Osteoblast (primary cell): ENCODE data around the gene TENM4. TPM values are rescaled to one million over a fixed set of nuclear protein-coding genes. Genes with fewer than 3 reads are reported as not detected.
"Not testable (repeated sequence)": the region's sequence is repeated elsewhere in the genome, so short reads cannot be mapped to it uniquely, and the experiment has no call there.

ENCODE experiments used
- DNase-seq: peaks from one replicate; pipeline ENCODE4 v3.0.0; 2011; ENCODE audit warnings: low spot score, mixed read lengths; ENCODE audit not compliant: insufficient read length; ENCODE audit errors: missing footprints
- H2AFZ ChIP-seq: 2 replicates; pipeline ENCODE4 v1.6.0; 2011; ENCODE audit warnings: mild to moderate bottlenecking, low read length
- H3K27ac ChIP-seq: 2 replicates; pipeline ENCODE4 v1.5.1; 2011; ENCODE audit warnings: mild to moderate bottlenecking, low read depth, low read length, moderate library complexity
- H3K27me3 ChIP-seq: 2 replicates; pipeline ENCODE4 v1.6.0; 2012; ENCODE audit warnings: mild to moderate bottlenecking, control low read depth, inconsistent platforms, low read length, moderate library complexity; ENCODE audit not compliant: insufficient read depth
- H3K36me3 ChIP-seq: 2 replicates; pipeline ENCODE4 v1.5.1; 2011; ENCODE audit warnings: mild to moderate bottlenecking, low read length, control low read depth, moderate library complexity; ENCODE audit not compliant: insufficient read depth
- H3K4me1 ChIP-seq: 2 replicates; pipeline ENCODE4 v1.5.1; 2011; ENCODE audit warnings: mild to moderate bottlenecking, low read length, control low read depth, moderate library complexity; ENCODE audit not compliant: insufficient read depth
- H3K4me2 ChIP-seq: 2 replicates; pipeline ENCODE4 v1.6.0; 2011; ENCODE audit warnings: mild to moderate bottlenecking, low read length; ENCODE audit not compliant: insufficient read depth
- H3K4me3 ChIP-seq: fragments of 200-600 bp; sonication (generic); 3 replicates; pipeline ENCODE4 v1.5.1; 2012; ENCODE audit warnings: mild to moderate bottlenecking, low read length, inconsistent platforms; ENCODE audit not compliant: insufficient read depth
- H3K79me2 ChIP-seq: 2 replicates; pipeline ENCODE4 v1.6.0; 2012; ENCODE audit warnings: mild to moderate bottlenecking, low read length, control low read depth, inconsistent platforms; ENCODE audit not compliant: insufficient read depth
- H3K9me3 ChIP-seq: 2 replicates; pipeline ENCODE4 v1.5.1; 2011; ENCODE audit warnings: low read depth, low read length, control low read depth
- H4K20me1 ChIP-seq: 2 replicates; pipeline ENCODE4 v1.6.0; 2012; ENCODE audit warnings: mild to moderate bottlenecking, low read length, control low read depth; ENCODE audit not compliant: insufficient read depth
- total RNA-seq: library from RNA; depleted of rRNA; stranded (reverse); fragments of >200 nt; gene quantifications from 2 replicates; pipeline ENCODE4 v1.2.3, GENCODE V29; 2012
- TF ChIP-seq, protein P1 (sequence below): IDR thresholded peaks from 2 replicates; pipeline ENCODE4 v1.5.1; 2011; ENCODE audit warnings: mild to moderate bottlenecking, low read depth, low read length, moderate library complexity; ENCODE audit errors: extremely low read depth

The TENM4 gene
- total RNA-seq, 1 donor = 63.3 TPM

DNA sequence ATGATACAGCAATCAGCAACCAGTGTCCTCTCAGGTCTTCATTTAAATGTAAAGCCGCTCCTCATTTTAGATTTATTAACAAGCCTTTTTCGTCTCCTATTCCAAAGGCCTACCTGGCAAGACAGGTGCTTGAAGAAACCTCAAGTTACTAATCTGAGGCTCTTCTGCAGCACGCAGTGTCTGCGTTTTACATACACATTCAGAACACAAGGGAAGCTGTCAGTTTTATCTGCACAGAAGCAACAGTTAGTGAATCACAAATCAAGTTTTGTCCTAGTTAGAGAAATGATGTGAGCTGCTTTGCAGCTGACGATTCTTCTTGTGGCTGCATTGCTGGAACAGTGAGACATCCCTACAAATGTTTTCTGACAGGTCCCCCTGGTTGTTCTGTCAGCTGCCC is 557.3 kb downstream of the TENM4 start:
- Histone ChIP-seq H3K36me3 (no peaks in the 10 kb centered on the region), H3K4me2 (no peak overlapping the region), H3K27ac (no peak overlapping the region), H3K79me2 (no peaks in the 10 kb centered on the region), H4K20me1 (no peaks in the 10 kb centered on the region), H3K4me1 (no peaks in the 10 kb centered on the region), H2AFZ (no peak overlapping the region), H3K27me3 (peaks cover 3% of the 10 kb centered on the region), H3K4me3 (no peak overlapping the region), H3K9me3 (no peaks in the 10 kb centered on the region)
- no peak for DNase-seq
- TF ChIP-seq, protein P1, sequence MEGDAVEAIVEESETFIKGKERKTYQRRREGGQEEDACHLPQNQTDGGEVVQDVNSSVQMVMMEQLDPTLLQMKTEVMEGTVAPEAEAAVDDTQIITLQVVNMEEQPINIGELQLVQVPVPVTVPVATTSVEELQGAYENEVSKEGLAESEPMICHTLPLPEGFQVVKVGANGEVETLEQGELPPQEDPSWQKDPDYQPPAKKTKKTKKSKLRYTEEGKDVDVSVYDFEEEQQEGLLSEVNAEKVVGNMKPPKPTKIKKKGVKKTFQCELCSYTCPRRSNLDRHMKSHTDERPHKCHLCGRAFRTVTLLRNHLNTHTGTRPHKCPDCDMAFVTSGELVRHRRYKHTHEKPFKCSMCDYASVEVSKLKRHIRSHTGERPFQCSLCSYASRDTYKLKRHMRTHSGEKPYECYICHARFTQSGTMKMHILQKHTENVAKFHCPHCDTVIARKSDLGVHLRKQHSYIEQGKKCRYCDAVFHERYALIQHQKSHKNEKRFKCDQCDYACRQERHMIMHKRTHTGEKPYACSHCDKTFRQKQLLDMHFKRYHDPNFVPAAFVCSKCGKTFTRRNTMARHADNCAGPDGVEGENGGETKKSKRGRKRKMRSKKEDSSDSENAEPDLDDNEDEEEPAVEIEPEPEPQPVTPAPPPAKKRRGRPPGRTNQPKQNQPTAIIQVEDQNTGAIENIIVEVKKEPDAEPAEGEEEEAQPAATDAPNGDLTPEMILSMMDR = no peak

DNA sequence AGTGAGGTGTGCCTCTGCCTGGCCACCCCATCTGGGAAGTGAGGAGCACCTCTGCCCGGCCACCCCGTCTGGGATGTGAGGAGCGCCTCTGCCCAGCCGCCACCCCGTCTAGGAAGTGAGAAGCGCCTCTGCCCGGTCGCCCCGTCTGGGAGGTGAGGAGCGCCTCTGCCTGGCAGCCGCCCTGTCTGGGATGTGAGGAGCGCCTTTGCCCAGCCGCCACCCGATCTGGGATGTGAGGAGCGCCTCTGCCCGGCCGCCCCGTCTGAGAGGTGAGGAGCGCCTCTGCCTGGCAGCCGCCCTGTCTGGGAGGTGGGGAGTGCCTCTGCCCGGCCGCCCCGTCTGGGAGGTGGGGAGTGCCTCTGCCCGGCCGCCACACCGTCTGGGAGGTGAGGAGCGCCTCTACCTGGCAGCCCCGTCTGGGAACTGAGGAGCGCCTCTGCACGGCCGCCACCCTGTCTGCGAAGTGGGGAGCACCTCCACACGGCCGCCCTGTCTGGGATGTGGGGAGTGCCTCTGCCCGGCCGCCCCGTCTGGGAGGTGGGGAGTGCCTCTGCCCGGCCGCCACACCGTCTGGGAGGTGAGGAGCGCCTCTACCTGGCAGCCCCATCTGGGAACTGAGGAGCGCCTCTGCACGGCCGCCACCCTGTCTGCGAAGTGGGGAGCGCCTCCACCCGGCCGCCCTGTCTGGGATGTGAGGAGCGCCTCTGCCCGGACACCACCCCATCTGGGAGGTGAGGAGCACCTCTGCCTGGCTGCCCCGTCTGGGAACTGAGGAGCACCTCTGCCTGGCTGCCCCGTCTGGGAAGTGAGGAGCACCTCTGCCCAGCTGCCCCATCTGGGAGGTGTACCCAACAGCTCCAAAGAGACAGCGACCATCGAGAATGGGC is 561.5 kb downstream of the TENM4 start:
- not testable (repeated sequence) for H3K27me3 ChIP-seq, H3K4me3 ChIP-seq, H2AFZ ChIP-seq, H3K4me2 ChIP-seq, H3K79me2 ChIP-seq, H3K27ac ChIP-seq, H3K4me1 ChIP-seq, H3K9me3 ChIP-seq, H3K36me3 ChIP-seq, DNase-seq, H4K20me1 ChIP-seq

DNA sequence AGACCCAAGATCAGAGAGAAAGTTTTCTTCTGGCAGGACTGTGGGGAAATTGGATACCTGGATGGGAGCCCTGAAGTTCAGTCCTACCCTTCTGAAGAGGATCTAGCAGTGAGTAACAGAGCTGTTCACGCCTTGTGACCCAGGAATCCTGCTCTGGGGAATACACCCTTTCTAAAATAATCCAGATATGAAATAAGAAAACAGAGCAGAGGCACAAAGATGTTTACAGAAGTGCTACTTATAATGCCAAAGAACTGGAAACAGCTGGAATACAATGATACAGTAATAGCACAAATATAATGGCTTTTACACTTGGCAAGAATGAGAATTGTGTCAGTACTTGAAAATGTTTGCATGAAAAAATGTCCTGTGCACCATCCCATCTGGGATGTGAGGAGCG is 562.2 kb downstream of the TENM4 start:
- TF ChIP-seq, protein P1 = no peak
- Histone ChIP-seq H3K27ac (no peak overlapping the region), H3K36me3 (no peaks in the 10 kb centered on the region), H3K4me3 (no peak overlapping the region), H4K20me1 (no peaks in the 10 kb centered on the region), H3K27me3 (no peaks in the 10 kb centered on the region), H3K4me2 (no peak overlapping the region), H3K4me1 (no peaks in the 10 kb centered on the region), H2AFZ (no peak overlapping the region), H3K9me3 (no peaks in the 10 kb centered on the region), H3K79me2 (no peaks in the 10 kb centered on the region)
- no peak for DNase-seq

DNA sequence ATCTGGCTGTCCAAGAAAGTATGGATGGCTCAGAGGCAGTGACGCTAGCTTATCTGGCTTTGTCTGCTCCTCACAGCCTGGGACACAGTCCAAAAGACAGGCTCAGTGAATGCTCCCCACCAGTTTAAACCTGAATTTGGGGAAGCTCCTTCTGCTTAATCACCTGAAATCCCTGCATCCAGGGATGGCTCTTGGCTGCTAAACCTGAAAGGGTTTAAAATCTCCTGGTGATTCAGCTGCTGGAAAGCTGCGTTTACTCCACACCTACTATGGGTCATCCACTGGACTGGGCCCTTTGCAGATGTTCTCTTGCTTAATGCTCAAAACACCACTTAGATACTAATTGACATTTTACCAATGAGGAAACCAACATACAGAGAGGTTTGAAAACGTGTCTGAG is 564.2 kb downstream of the TENM4 start:
- Histone ChIP-seq H3K9me3 (no peaks in the 10 kb centered on the region), H4K20me1 (no peaks in the 10 kb centered on the region), H3K4me2 (no peak overlapping the region), H3K4me1 (no peaks in the 10 kb centered on the region), H3K27ac (no peak overlapping the region), H2AFZ (no peak overlapping the region), H3K36me3 (no peaks in the 10 kb centered on the region), H3K79me2 (no peaks in the 10 kb centered on the region), H3K27me3 (no peaks in the 10 kb centered on the region), H3K4me3 (no peak overlapping the region)
- DNase-seq = no peak
- TF ChIP-seq, protein P1 = no peak
